H9 (cell line): ENCODE data around the gene SMAD7. TPM values are rescaled to one million over a fixed set of nuclear protein-coding genes. Genes with fewer than 3 reads are reported as not detected.
A peak's percentile ranks its signal among the peaks of the same experiment; 100 is the strongest.

Source experiments
- DNase-seq: peaks from one replicate; pipeline ENCODE4 v3.0.0-alpha.2; 2017
- H2AFZ ChIP-seq: one replicate; pipeline ENCODE4 v1.6.1; 2013; ENCODE audit warnings: mild to moderate bottlenecking, low read length, control low read depth, moderate library complexity
- H2AK5ac ChIP-seq: 2 replicates; pipeline ENCODE4 v1.6.1; 2013; ENCODE audit warnings: low read length, control low read depth, mixed read lengths; ENCODE audit not compliant: insufficient read length
- H2BK120ac ChIP-seq: one replicate; pipeline ENCODE4 v1.6.1; 2013; ENCODE audit warnings: low read depth, mild to moderate bottlenecking, low read length, control low read depth, inconsistent platforms; ENCODE audit not compliant: poor library complexity, severe bottlenecking
- H2BK12ac ChIP-seq: 2 replicates; pipeline ENCODE4 v1.6.1; 2013; ENCODE audit warnings: low read length, control low read depth, mixed read lengths, low read depth; ENCODE audit not compliant: insufficient read length
- H2BK15ac ChIP-seq: 2 replicates; pipeline ENCODE4 v1.6.1; 2013; ENCODE audit warnings: low read depth, low read length, control low read depth
- H2BK20ac ChIP-seq: one replicate; pipeline ENCODE4 v1.6.1; 2013; ENCODE audit warnings: low read depth, mild to moderate bottlenecking, low read length, control low read depth, inconsistent platforms; ENCODE audit not compliant: poor library complexity, severe bottlenecking
- H2BK5ac ChIP-seq: 2 replicates; pipeline ENCODE4 v1.6.1; 2013; ENCODE audit warnings: low read length, control low read depth, mixed read lengths; ENCODE audit not compliant: insufficient read length
- H3K14ac ChIP-seq: 2 replicates; pipeline ENCODE4 v1.6.1; 2013; ENCODE audit warnings: low read length, control low read depth; ENCODE audit not compliant: insufficient read depth
- H3K18ac ChIP-seq: 2 replicates; pipeline ENCODE4 v1.6.1; 2013; ENCODE audit warnings: low read depth, mild to moderate bottlenecking, mixed read lengths, low read length, control low read depth; ENCODE audit not compliant: insufficient read length
- H3K23ac ChIP-seq: 2 replicates; pipeline ENCODE4 v1.6.1; 2013; ENCODE audit warnings: low read length, control low read depth, mixed read lengths, low read depth; ENCODE audit not compliant: insufficient read length
- H3K23me2 ChIP-seq: 2 replicates; pipeline ENCODE4 v1.6.1; 2013; ENCODE audit warnings: low read depth, mild to moderate bottlenecking, mixed read lengths, low read length, control low read depth; ENCODE audit not compliant: insufficient read length, poor library complexity, severe bottlenecking
- H3K27ac ChIP-seq: 2 replicates; pipeline ENCODE4 v1.5.1; 2013; ENCODE audit warnings: low read length, control low read depth, mixed read lengths, low read depth; ENCODE audit not compliant: insufficient read length
- H3K27me3 ChIP-seq: 2 replicates; pipeline ENCODE4 v1.6.1; 2013; ENCODE audit warnings: low read length, control low read depth, inconsistent platforms; ENCODE audit not compliant: insufficient read depth
- H3K4ac ChIP-seq: 2 replicates; pipeline ENCODE4 v1.6.1; 2013; ENCODE audit warnings: low read depth, mild to moderate bottlenecking, control low read depth, inconsistent platforms, low read length, moderate library complexity
- H3K4me1 ChIP-seq: 2 replicates; pipeline ENCODE4 v1.6.1; 2013; ENCODE audit warnings: low read length, control low read depth, inconsistent platforms; ENCODE audit not compliant: insufficient read depth
- H3K4me2 ChIP-seq: 2 replicates; pipeline ENCODE4 v1.6.1; 2013; ENCODE audit warnings: low read length, control low read depth, mixed read lengths; ENCODE audit not compliant: insufficient read length, insufficient read depth
- H3K56ac ChIP-seq: 2 replicates; pipeline ENCODE4 v1.6.1; 2013; ENCODE audit warnings: low read depth, mild to moderate bottlenecking, mixed read lengths, low read length, control low read depth; ENCODE audit not compliant: insufficient read length
- H3K79me1 ChIP-seq: 2 replicates; pipeline ENCODE4 v1.6.1; 2013; ENCODE audit warnings: low read depth, mild to moderate bottlenecking, moderate library complexity, low read length, control low read depth, inconsistent platforms; ENCODE audit not compliant: insufficient read depth, poor library complexity, severe bottlenecking
- H3K79me2 ChIP-seq: 2 replicates; pipeline ENCODE4 v1.6.1; 2013; ENCODE audit warnings: low read length, control low read depth, inconsistent platforms; ENCODE audit not compliant: insufficient read depth
- H3K9ac ChIP-seq: 2 replicates; pipeline ENCODE4 v1.6.1; 2013; ENCODE audit warnings: low read length, control low read depth, mixed read lengths; ENCODE audit not compliant: insufficient read length; ENCODE audit errors: extremely low read depth
- H3K9me3 ChIP-seq: one replicate; pipeline ENCODE4 v1.6.1; 2013; ENCODE audit warnings: low read depth, low read length, inconsistent platforms; ENCODE audit not compliant: control insufficient read depth
- H3T11ph ChIP-seq: one replicate; pipeline ENCODE4 v1.6.1; 2013; ENCODE audit warnings: mild to moderate bottlenecking, low read length, control low read depth, inconsistent platforms
- H4K20me1 ChIP-seq: one replicate; pipeline ENCODE4 v1.6.1; 2013; ENCODE audit not compliant: control insufficient read depth, insufficient read length, insufficient read depth
- H4K5ac ChIP-seq: 2 replicates; pipeline ENCODE4 v1.6.1; 2013; ENCODE audit warnings: low read depth, mild to moderate bottlenecking, mixed read lengths, low read length, control low read depth; ENCODE audit not compliant: insufficient read length
- H4K8ac ChIP-seq: replicated peaks from 2 replicates; pipeline ENCODE4 v1.6.1; 2013; ENCODE audit warnings: low read length, control low read depth, mixed read lengths, low read depth; ENCODE audit not compliant: insufficient read length
- H4K91ac ChIP-seq: 2 replicates; pipeline ENCODE4 v1.6.1; 2013; ENCODE audit warnings: low read depth, mild to moderate bottlenecking, moderate library complexity, mixed read lengths, low read length, control low read depth; ENCODE audit not compliant: insufficient read length
- H3K27ac Mint-ChIP-seq, 3 experiments: 2 replicates in 2 of 3; 3 replicates in 1 of 3; pipeline ENCODE4 v1.8.0; 2020 to 2021; ENCODE audit warnings: mixed read lengths in 3 of 3, mild to moderate bottlenecking in 1 of 3, moderate library complexity in 1 of 3
- H3K27me3 Mint-ChIP-seq: 2 replicates; pipeline ENCODE4 v1.8.0; 2021; ENCODE audit warnings: low read depth, mild to moderate bottlenecking, moderate library complexity, mixed read lengths
- H3K36me3 Mint-ChIP-seq, 3 experiments: 2 replicates in 2 of 3; 3 replicates in 1 of 3; pipeline ENCODE4 v1.8.0; 2020 to 2021; ENCODE audit warnings: low read depth in 3 of 3, mixed read lengths in 3 of 3; ENCODE audit not compliant: insufficient read depth in 1 of 3
- H3K4me1 Mint-ChIP-seq, 2 experiments: 2 replicates each; pipeline ENCODE4 v1.8.0; 2020; ENCODE audit warnings: mixed read lengths in 2 of 2
- H3K4me3 Mint-ChIP-seq, 2 experiments: 2 replicates in 1 of 2; 3 replicates in 1 of 2; pipeline ENCODE4 v1.8.0; 2020 to 2021; ENCODE audit warnings: mild to moderate bottlenecking in 2 of 2, mixed read lengths in 2 of 2, moderate library complexity in 1 of 2
- H3K9me3 Mint-ChIP-seq, 2 experiments: 2 replicates in 1 of 2; 3 replicates in 1 of 2; pipeline ENCODE4 v1.8.0; 2020; ENCODE audit warnings: mild to moderate bottlenecking in 2 of 2, mixed read lengths in 2 of 2, moderate library complexity in 1 of 2
- CTCF ChIP-seq: fragments of 200-600 bp; sonication (generic); conservative IDR thresholded peaks from 3 replicates; pipeline ENCODE4 v1.8.0; 2021; ENCODE audit warnings: antibody characterized with exemption, mild to moderate bottlenecking
- WGBS: extraction: QIAGEN DNeasy Blood & Tissue Kit; methylation state at CpG from one replicate; pipeline ENCODE4 v1.1.7; 2013; ENCODE audit warnings: missing lambda C conversion rate, low lambda C conversion rate, mixed read lengths; ENCODE audit not compliant: insufficient read length; ENCODE audit errors: extremely low coverage; 5-methylcytosine and 5-hydroxymethylcytosine counted together
- total RNA-seq: library from RNA; stranded (reverse); gene quantifications from 2 replicates; pipeline ENCODE4 v1.2.1, GENCODE V29; 2021

SMAD7 gene
- total RNA-seq, 1 experiment from 2014 or later, result 27.7 TPM

- no peak for DNase-seq
- Histone ChIP-seq H3K27ac (no peak overlapping the region), H3K23ac (no peak overlapping the region), H4K20me1 (no peaks in the 10 kb centered on the region), H3K27me3 (no peaks in the 10 kb centered on the region), H3K9me3 (no peaks in the 10 kb centered on the region), H3K79me2 (no peaks in the 10 kb centered on the region), H3K4ac (no peak overlapping the region), H4K5ac (no peak overlapping the region), H2BK5ac (no peak overlapping the region), H4K91ac (no peak overlapping the region), H3K14ac (no peak overlapping the region), H3K4me2 (no peak overlapping the region), H3K79me1 (no peaks in the 10 kb centered on the region), H3K23me2 (no peaks in the 10 kb centered on the region), H2AFZ (no peak overlapping the region), H2BK20ac (no peak overlapping the region), H3K4me1 (peaks cover 3% of the 10 kb centered on the region; the same call in 1 of the 2 replicates), H3K18ac (no peak overlapping the region), H2AK5ac (no peak overlapping the region), H3K9ac (no peak overlapping the region), H2BK15ac (no peak overlapping the region), H3T11ph (no peak overlapping the region), H2BK12ac (no peak overlapping the region), H3K56ac (no peak overlapping the region), H2BK120ac (no peak overlapping the region), H4K8ac (no peak overlapping the region)
- Mint-ChIP-seq H3K4me3 (no peak overlapping the region), H3K27ac (peak overlapping the region in 1 of 3 experiments; percentile 30; a peak in 2 of 7 replicates), H3K27me3 (peaks cover 11% of the 10 kb centered on the region), H3K36me3 (no peaks in the 10 kb centered on the region), H3K9me3 (peaks cover 0 to 3% of the 10 kb centered on the region in 2 experiments; a peak in 1 of 5 replicates), H3K4me1 (peaks cover 25 to 35% of the 10 kb centered on the region in 2 experiments)
- WGBS, result no CpG with 5 or more reads among the region's 8 CpGs
- no peak for TF ChIP-seq CTCF
Measured at GRCh38 chr18:48886520-48887293, 64.1 kb downstream of the SMAD7 start.
